H1 (cell line): ENCODE data around the gene PAQR4. TPM values are rescaled to one million over a fixed set of nuclear protein-coding genes. Genes with fewer than 3 reads are reported as not detected.

ENCODE experiments used
- CTCF ChIA-PET: fragments of 300-600 bp; sonication (Branson Sonifier 250); formaldehyde crosslinking; loops from one replicate; lab custom pipeline; 2021; ENCODE audit not compliant: partially characterized antibody; lab: Charles Lee
- POLR2A ChIA-PET: fragments of 300-600 bp; sonication (Branson Sonifier 250); formaldehyde crosslinking; loops from one replicate; lab custom pipeline; 2021; ENCODE audit warnings: inconsistent platforms; ENCODE audit not compliant: partially characterized antibody; lab: Charles Lee
- DNase-seq, 2 experiments: peaks; one replicate each; pipeline versions ENCODE4 v3.0.0 to v3.0.0-alpha.2; 2010 to 2022; ENCODE audit warnings: low spot score in 2 of 2, low read depth in 1 of 2, mixed read lengths in 1 of 2
- FAIRE-seq: peaks from 2 replicates; lab custom pipeline; 2011; peaks lifted over from hg19 to GRCh38; lab: Jason Lieb, UNC
- H2AFZ ChIP-seq: 2 replicates; pipeline ENCODE4 v1.8.1; 2012; ENCODE audit warnings: low read length, inconsistent platforms
- H2AK5ac ChIP-seq: 2 replicates; pipeline ENCODE4 v1.6.1; 2013; ENCODE audit warnings: low read depth, low read length
- H2BK120ac ChIP-seq: replicated peaks from 2 replicates; pipeline ENCODE3; 2013; ENCODE audit warnings: low read depth, low read length, inconsistent platforms
- H2BK12ac ChIP-seq: 2 replicates; pipeline ENCODE4 v1.6.1; 2013; ENCODE audit warnings: low read depth, low read length
- H2BK15ac ChIP-seq: 2 replicates; pipeline ENCODE4 v1.6.1; 2013; ENCODE audit warnings: low read length
- H2BK20ac ChIP-seq: 2 replicates; pipeline ENCODE4 v1.6.1; 2013; ENCODE audit warnings: low read length
- H2BK5ac ChIP-seq: 2 replicates; pipeline ENCODE4 v1.6.1; 2013; ENCODE audit warnings: low read depth, low read length
- H3K14ac ChIP-seq: 2 replicates; pipeline ENCODE4 v1.6.1; 2013; ENCODE audit warnings: inconsistent platforms; ENCODE audit not compliant: insufficient read length
- H3K18ac ChIP-seq: 2 replicates; pipeline ENCODE4 v1.6.1; 2013; ENCODE audit warnings: low read length; ENCODE audit errors: extremely low read depth
- H3K23ac ChIP-seq: 2 replicates; pipeline ENCODE4 v1.6.1; 2013; ENCODE audit warnings: inconsistent platforms; ENCODE audit not compliant: insufficient read length
- H3K23me2 ChIP-seq: 2 replicates; pipeline ENCODE4 v1.6.1; 2013; ENCODE audit warnings: low read depth, low read length
- H3K27ac ChIP-seq: 2 replicates; pipeline ENCODE4 v1.6.1; 2011; ENCODE audit warnings: low read depth, low read length, inconsistent platforms
- H3K27me3 ChIP-seq, 4 experiments: replicated peaks in 1 of 4; 1 replicate in 1 of 4; 2 replicates in 3 of 4; pipeline versions ENCODE4 v1.6.1 to v1.8.1; 2011 to 2013; ENCODE audit warnings: low read length in 3 of 4, mild to moderate bottlenecking in 3 of 4, inconsistent platforms in 2 of 4, mixed read lengths in 2 of 4, moderate library complexity in 1 of 4; ENCODE audit not compliant: control insufficient read depth in 3 of 4, insufficient read depth in 3 of 4; ENCODE audit errors: extremely low read depth in 1 of 4
- H3K36me3 ChIP-seq, 4 experiments: 2 replicates each; pipeline versions ENCODE4 v1.6.1 to v1.8.1; 2011 to 2013; ENCODE audit warnings: mild to moderate bottlenecking in 4 of 4, low read length in 3 of 4, moderate library complexity in 2 of 4, control low read depth in 1 of 4, inconsistent platforms in 1 of 4; ENCODE audit not compliant: insufficient read depth in 4 of 4, control insufficient read depth in 2 of 4
- H3K4ac ChIP-seq: replicated peaks from 2 replicates; pipeline ENCODE3; 2013; ENCODE audit warnings: low read length, low read depth, mixed read lengths, inconsistent platforms; ENCODE audit not compliant: insufficient read length
- H3K4me1 ChIP-seq, 4 experiments: replicated peaks in 1 of 4; 1 replicate in 1 of 4; 2 replicates in 3 of 4; pipeline versions ENCODE4 v1.6.1 to v1.8.1; 2011 to 2013; ENCODE audit warnings: low read length in 3 of 4, inconsistent platforms in 2 of 4, mixed read lengths in 1 of 4; ENCODE audit not compliant: insufficient read depth in 4 of 4, control insufficient read depth in 3 of 4
- H3K4me2 ChIP-seq, 2 experiments: 2 replicates each; pipeline versions ENCODE4 v1.6.1 to v1.8.1; 2011 to 2013; ENCODE audit warnings: low read depth in 2 of 2, low read length in 2 of 2, control low read depth in 1 of 2, inconsistent platforms in 1 of 2, mild to moderate bottlenecking in 1 of 2; ENCODE audit not compliant: insufficient read depth in 1 of 2
- H3K4me3 ChIP-seq, 4 experiments: fragments of 200-600, 300-600 bp in 1 of 4; sonication (generic), shearing (Covaris generic), sonication (Bioruptor Twin) in 1 of 4; 2 replicates each; pipeline versions ENCODE4 v1.5.1 to v1.8.1; 2011 to 2016; ENCODE audit warnings: low read length in 4 of 4, low read depth in 3 of 4, control low read depth in 2 of 4, inconsistent platforms in 2 of 4, mild to moderate bottlenecking in 2 of 4, mixed read lengths in 1 of 4, moderate library complexity in 1 of 4; ENCODE audit not compliant: insufficient read depth in 2 of 4; ENCODE audit errors: extremely low read depth in 1 of 4
- H3K56ac ChIP-seq: replicated peaks from 2 replicates; pipeline ENCODE3; 2013; ENCODE audit warnings: low read depth, mild to moderate bottlenecking, mixed read lengths, low read length, inconsistent platforms; ENCODE audit not compliant: insufficient read length
- H3K79me1 ChIP-seq: 2 replicates; pipeline ENCODE4 v1.6.1; 2013; ENCODE audit warnings: low read depth, low read length, control low read depth
- H3K79me2 ChIP-seq, 2 experiments: 2 replicates each; pipeline versions ENCODE4 v1.6.1 to v1.8.1; 2012 to 2013; ENCODE audit warnings: low read length in 2 of 2, mild to moderate bottlenecking in 2 of 2, inconsistent platforms in 1 of 2; ENCODE audit not compliant: insufficient read depth in 2 of 2, control insufficient read depth in 1 of 2
- H3K9ac ChIP-seq, 4 experiments: replicated peaks in 1 of 4; 1 replicate in 1 of 4; 2 replicates in 3 of 4; pipeline versions ENCODE4 v1.6.1 to v1.8.1; 2011 to 2013; ENCODE audit warnings: low read depth in 3 of 4, low read length in 3 of 4, control low read depth in 2 of 4, mild to moderate bottlenecking in 2 of 4, moderate library complexity in 2 of 4, inconsistent platforms in 1 of 4; ENCODE audit errors: extremely low read depth in 1 of 4
- H3K9me3 ChIP-seq, 2 experiments: 2 replicates each; pipeline versions ENCODE4 v1.6.1 to v1.8.1; 2012 to 2013; ENCODE audit warnings: mild to moderate bottlenecking in 2 of 2, moderate library complexity in 2 of 2, control low read depth in 1 of 2, inconsistent platforms in 1 of 2, low read depth in 1 of 2, low read length in 1 of 2, mixed read lengths in 1 of 2; ENCODE audit not compliant: insufficient read depth in 2 of 2
- H4K20me1 ChIP-seq, 2 experiments: replicated peaks in 1 of 2; 2 replicates each; pipeline versions ENCODE3 to v1.8.1; 2011 to 2013; ENCODE audit warnings: inconsistent platforms in 2 of 2, low read length in 2 of 2, mild to moderate bottlenecking in 1 of 2; ENCODE audit not compliant: insufficient read depth in 2 of 2, control insufficient read depth in 1 of 2
- H4K5ac ChIP-seq: 2 replicates; pipeline ENCODE4 v1.6.1; 2013; ENCODE audit warnings: low read length, low read depth, mixed read lengths, inconsistent platforms; ENCODE audit not compliant: insufficient read length
- H4K8ac ChIP-seq: 2 replicates; pipeline ENCODE4 v1.8.0; 2013; ENCODE audit warnings: mild to moderate bottlenecking, moderate library complexity, low read length, inconsistent platforms; ENCODE audit not compliant: insufficient read depth; ENCODE audit errors: extremely low read depth
- H4K91ac ChIP-seq: replicated peaks from 2 replicates; pipeline ENCODE3; 2013; ENCODE audit warnings: low read length, mixed read lengths, inconsistent platforms; ENCODE audit not compliant: insufficient read length
- BCL11A ChIP-seq, 2 experiments: IDR thresholded peaks; one replicate each; pipeline ENCODE4 v1.6.1; 2011; ENCODE audit warnings: low read depth in 2 of 2, low read length in 2 of 2, mild to moderate bottlenecking in 2 of 2
- CBX5 ChIP-seq: fragments of 300-800, 300-1000 bp; sonication (generic); IDR thresholded peaks from 2 replicates; pipeline ENCODE4 v1.7.1; 2016; ENCODE audit warnings: antibody characterized with exemption, low read length, low read depth
- HDAC2 ChIP-seq, 2 experiments: fragments of 300-600 bp in 1 of 2; sonication (generic) in 1 of 2; IDR thresholded peaks; 2 replicates each; pipeline ENCODE4 v1.6.1; 2011 to 2012; ENCODE audit warnings: low read depth in 2 of 2, low read length in 2 of 2, mild to moderate bottlenecking in 2 of 2, moderate library complexity in 2 of 2, borderline replicate concordance in 1 of 2, inconsistent platforms in 1 of 2
- NRF1 ChIP-seq: IDR thresholded peaks from 2 replicates; pipeline ENCODE4 v1.6.1; 2011; ENCODE audit warnings: mild to moderate bottlenecking, low read depth, low read length, improper control_type of control experiment
- SAP30 ChIP-seq: fragments of 300-600 bp; sonication (generic); IDR thresholded peaks from 2 replicates; pipeline ENCODE4 v1.7.1; 2012; ENCODE audit warnings: low read length, moderate library complexity, mild to moderate bottlenecking, inconsistent platforms; ENCODE audit not compliant: insufficient read depth, insufficient replicate concordance
- WGBS, 2 experiments: shearing (Covaris generic) in 1 of 2; methylation state at CpG; one replicate each; pipeline versions ENCODE4 v1.1.6 to v1.1.7; 2013 to 2015; ENCODE audit warnings: low lambda C conversion rate in 2 of 2, mixed read lengths in 2 of 2, inconsistent platforms in 1 of 2, low coverage in 1 of 2, missing lambda C conversion rate in 1 of 2; ENCODE audit not compliant: insufficient replicate concordance in 2 of 2, insufficient coverage in 1 of 2, insufficient read length in 1 of 2; ENCODE audit errors: extremely low coverage in 1 of 2, missing lambda C conversion rate in 1 of 2; 5-methylcytosine and 5-hydroxymethylcytosine counted together
- polyA plus RNA-seq, 7 experiments: library from polyadenylated mRNA; depleted of rRNA in 3 of 7; stranded (reverse) in 5 of 7; unstranded in 2 of 7; fragments of >200 nt in 5 of 7; fragments of 200-250 nt in 2 of 7; gene quantifications; 1 replicate in 5 of 7; 2 replicates in 1 of 7; 4 replicates in 1 of 7; pipeline versions ENCODE4 v1.2.1 to v1.2.3, GENCODE V29; 2011 to 2013; ENCODE audit warnings: missing spikeins in 2 of 7, mixed read lengths in 2 of 7
- total RNA-seq: library from RNA; stranded (reverse); fragmentation: NEBNext Ultra II Directional; extraction: Animal tissue kit (Norgen Biotek cat#: 25700); gene quantifications from 2 replicates; pipeline ENCODE4 v1.2.1, GENCODE V29; 2021

Gene PAQR4
- total and polyA plus RNA-seq, 2 of the 8 experiments (the other 6 are each of a cell fraction or from before 2014, with no cell fraction given) = 28.2 to 34.6 TPM

GRCh38 chr16:2979669-2980226 lies 10.6 kb downstream of the PAQR4 start:
- H3K23ac ChIP-seq = no peak overlapping the region
- H3K4ac ChIP-seq = peak overlapping the region; percentile 69
- peaks cover 8% of the 10 kb centered on the region for H3K79me1 ChIP-seq
- H4K20me1 ChIP-seq = peaks cover 13 to 27% of the 10 kb centered on the region in 2 experiments
- peak overlapping the region in 3 of 4 experiments; percentile 81 to 93 (median 82); a peak in 6 of 7 replicates for H3K9ac ChIP-seq
- no peak overlapping the region for H2BK12ac ChIP-seq
- H3K79me2 ChIP-seq = peaks cover 0 to 8% of the 10 kb centered on the region in 2 experiments; a peak in 2 of 4 replicates
- H3K14ac ChIP-seq = no peak overlapping the region
- H3K4me2 ChIP-seq = peak overlapping the region; percentile 38 to 93
- H3K27ac ChIP-seq = peak overlapping the region; percentile 91; the same call in 1 of the 2 replicates
- H2AFZ ChIP-seq = no peak overlapping the region
- H2AK5ac ChIP-seq = no peak overlapping the region
- H3K9me3 ChIP-seq = no peaks in the 10 kb centered on the region
- H3K18ac ChIP-seq = 0 out of 2 replicates have a peak overlapping the region, but pooled peaks have one; percentile 60
- peak overlapping the region; percentile 68 to 79 (median 73) for H3K4me3 ChIP-seq
- peaks cover 12% of the 10 kb centered on the region; the same call in 1 of the 2 replicates for H3K23me2 ChIP-seq
- no peak overlapping the region for H2BK20ac ChIP-seq
- H2BK5ac ChIP-seq = peak overlapping the region; percentile 71; the same call in 1 of the 2 replicates
- H4K8ac ChIP-seq = peak overlapping the region; percentile 98; the same call in 1 of the 2 replicates
- DNase-seq = no peak
- ChIA-PET POLR2A (interaction anchor here (1.2 to 25.4 kb wide), 7 partner anchors 10 to 119 kb away, joined by 3 to 455 read pairs (median 22); partner anchors contain the start of genes CLDN6, HCFC1R1, KREMEN2 and PAQR4), CTCF (interaction anchor here (0.9 to 3.7 kb wide), 4 partner anchors 10 to 48 kb away, joined by 3 to 27 read pairs (median 6); partner anchors contain the start of gene CLDN6)
- H3K56ac ChIP-seq = peak overlapping the region; percentile 59
- peaks cover 7 to 22% (median 17%) of the 10 kb centered on the region in 4 experiments; a peak in 6 of 8 replicates for H3K36me3 ChIP-seq
- H2BK120ac ChIP-seq = no peak overlapping the region
- peak overlapping the region; percentile 97 for H4K5ac ChIP-seq
- no peak for FAIRE-seq
- 26% methylated on average over 32 of the region's 43 CpGs; no CpG with 5 or more reads in 1 of the 2 experiments for WGBS, 2 experiments
- peak overlapping the region; percentile 61; the same call in 1 of the 2 replicates for H2BK15ac ChIP-seq
- TF ChIP-seq BCL11A (IDR thresholded peaks at IDR 0.05; ENCODE audit: low read depth in 2 of 2, low read length in 2 of 2) (no peak), NRF1 (no peak), HDAC2 (IDR thresholded peaks at IDR 0.05; ENCODE audit: borderline replicate concordance in 1 of 2, low read depth in 2 of 2, low read length in 2 of 2) (peak; percentile 12 to 31; a peak in 1 of 4 replicates), CBX5 (no peak), SAP30 (peak; percentile 79)
- H3K27me3 ChIP-seq = no peaks in the 10 kb centered on the region; a peak in 1 of 7 replicates
- no peak overlapping the region for H4K91ac ChIP-seq
- peaks cover 3 to 23% (median 14%) of the 10 kb centered on the region in 4 experiments for H3K4me1 ChIP-seq
